Body of pancreas (tissue), 4 donors: ENCODE results near the gene ROR1.

Experiments
- CTCF ChIP-seq, 7 experiments: fragments of 450-650 bp in 4 of 7; fragments of 200-600 bp in 3 of 7; sonication (generic) in 3 of 7; IDR thresholded peaks; one replicate each; pipeline ENCODE4 v1.5.1; 2016 to 2019; ENCODE audit warnings: antibody characterized with exemption in 7 of 7
- POLR2A ChIP-seq, 3 donors: fragments of 450-650 bp; IDR thresholded peaks; one replicate each; pipeline ENCODE4 v1.6.1; 2016; ENCODE audit warnings: antibody characterized with exemption in 3 of 3, mild to moderate bottlenecking in 2 of 3

GRCh38 chr1:64092851-64093371 is 319.1 kb downstream of the ROR1 start:
- TF ChIP-seq CTCF (IDR thresholded peaks at IDR 0.05): no peak
- no peak for TF ChIP-seq POLR2A (IDR thresholded peaks at IDR 0.05)
